ENCODE results near the gene RGL4. TPM values are rescaled to one million over a fixed set of nuclear protein-coding genes. Genes with fewer than 3 reads are reported as not detected.
"Not testable (repeated sequence)": the region's sequence is repeated elsewhere in the genome, so short reads cannot be mapped to it uniquely, and the experiment has no call there.

The RGL4 gene
- total RNA-seq, 3 donors from 2014 or later (not counting 1 experiment from before 2014, with no cell fraction given) = 11.6 to 14.5 (median 12.7) TPM

DNA sequence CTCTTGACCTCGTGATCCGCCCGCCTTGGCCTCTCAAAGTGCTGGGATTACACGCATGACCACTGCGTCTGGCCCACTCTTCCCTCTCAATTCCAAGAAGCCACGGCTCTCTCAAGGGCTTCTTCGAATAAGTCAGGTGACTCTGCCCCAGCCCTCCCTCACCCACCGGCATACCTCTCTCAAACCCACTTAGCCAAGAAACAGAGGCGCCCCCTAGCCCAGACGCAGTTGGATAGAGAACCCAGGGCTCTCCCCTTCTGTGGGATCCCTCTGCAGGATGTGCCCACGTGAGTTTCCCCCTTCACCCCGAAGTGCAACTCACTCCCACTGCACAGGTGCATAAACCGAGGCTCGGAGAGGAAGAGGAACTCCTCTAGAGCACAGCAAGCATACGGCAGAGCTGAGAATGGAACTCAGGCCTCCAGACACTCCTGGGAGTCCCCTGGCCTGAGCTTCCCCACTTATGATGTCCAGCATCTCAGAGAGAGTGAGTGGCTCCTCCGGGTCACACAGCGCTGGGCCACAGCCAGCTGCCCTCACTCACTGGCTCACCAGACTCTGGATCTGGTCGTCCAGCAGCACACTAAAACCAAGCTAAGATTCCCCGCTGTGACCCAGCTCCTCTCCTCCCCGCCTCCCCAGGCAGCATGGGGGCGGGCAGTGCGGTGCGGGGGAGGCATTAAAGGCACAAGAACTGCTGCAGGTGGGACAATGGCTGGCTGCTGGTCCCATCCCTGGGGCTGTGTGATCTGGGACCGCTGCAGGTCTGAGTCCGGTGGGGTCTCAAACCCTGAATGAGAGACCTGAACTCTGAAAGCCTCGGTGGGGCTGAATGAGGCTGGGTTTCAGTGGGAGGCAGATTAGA lies 16.8 kb upstream of the RGL4 start:
- Histone ChIP-seq H3K27ac (ENCODE audit: low read length) (no peak overlapping the region), H3K36me3 (ENCODE audit: control insufficient read depth, insufficient read depth, low read length) (no peaks in the 10 kb centered on the region), H3K4me1 (ENCODE audit: control insufficient read depth, insufficient read depth, low read length) (peaks cover 53% of the 10 kb centered on the region), H3K9me3 (ENCODE audit: control insufficient read depth, insufficient read depth, low read length) (no peaks in the 10 kb centered on the region), H3K4me3 (ENCODE audit: low read length) (no peak overlapping the region), H3K27me3 (ENCODE audit: control insufficient read depth, insufficient read depth, low read length) (no peaks in the 10 kb centered on the region)
- no peaks in the 10 kb centered on the region for H3K9me3 Mint-ChIP-seq
- intact Hi-C loops (cut with micrococcal nuclease) = no loop called here
- H3K4me1 Mint-ChIP-seq = peaks cover 17 to 56% of the 10 kb centered on the region in 2 donors
- ATAC-seq = no peak
- no peaks in the 10 kb centered on the region for H3K36me3 Mint-ChIP-seq
- H3K27me3 Mint-ChIP-seq (ENCODE audit: low read depth in 2 of 2) = no peaks in the 10 kb centered on the region
- H3K4me3 Mint-ChIP-seq = no peak overlapping the region
- 93% methylated on average over 25 of the region's 26 CpGs for WGBS (ENCODE audit: insufficient coverage)
- H3K27ac Mint-ChIP-seq = peak overlapping the region; percentile 68 to 73
- DNase-seq = no peak
- TF ChIP-seq, protein P1, sequence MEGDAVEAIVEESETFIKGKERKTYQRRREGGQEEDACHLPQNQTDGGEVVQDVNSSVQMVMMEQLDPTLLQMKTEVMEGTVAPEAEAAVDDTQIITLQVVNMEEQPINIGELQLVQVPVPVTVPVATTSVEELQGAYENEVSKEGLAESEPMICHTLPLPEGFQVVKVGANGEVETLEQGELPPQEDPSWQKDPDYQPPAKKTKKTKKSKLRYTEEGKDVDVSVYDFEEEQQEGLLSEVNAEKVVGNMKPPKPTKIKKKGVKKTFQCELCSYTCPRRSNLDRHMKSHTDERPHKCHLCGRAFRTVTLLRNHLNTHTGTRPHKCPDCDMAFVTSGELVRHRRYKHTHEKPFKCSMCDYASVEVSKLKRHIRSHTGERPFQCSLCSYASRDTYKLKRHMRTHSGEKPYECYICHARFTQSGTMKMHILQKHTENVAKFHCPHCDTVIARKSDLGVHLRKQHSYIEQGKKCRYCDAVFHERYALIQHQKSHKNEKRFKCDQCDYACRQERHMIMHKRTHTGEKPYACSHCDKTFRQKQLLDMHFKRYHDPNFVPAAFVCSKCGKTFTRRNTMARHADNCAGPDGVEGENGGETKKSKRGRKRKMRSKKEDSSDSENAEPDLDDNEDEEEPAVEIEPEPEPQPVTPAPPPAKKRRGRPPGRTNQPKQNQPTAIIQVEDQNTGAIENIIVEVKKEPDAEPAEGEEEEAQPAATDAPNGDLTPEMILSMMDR (IDR thresholded peaks at IDR 0.05) = no peak

DNA sequence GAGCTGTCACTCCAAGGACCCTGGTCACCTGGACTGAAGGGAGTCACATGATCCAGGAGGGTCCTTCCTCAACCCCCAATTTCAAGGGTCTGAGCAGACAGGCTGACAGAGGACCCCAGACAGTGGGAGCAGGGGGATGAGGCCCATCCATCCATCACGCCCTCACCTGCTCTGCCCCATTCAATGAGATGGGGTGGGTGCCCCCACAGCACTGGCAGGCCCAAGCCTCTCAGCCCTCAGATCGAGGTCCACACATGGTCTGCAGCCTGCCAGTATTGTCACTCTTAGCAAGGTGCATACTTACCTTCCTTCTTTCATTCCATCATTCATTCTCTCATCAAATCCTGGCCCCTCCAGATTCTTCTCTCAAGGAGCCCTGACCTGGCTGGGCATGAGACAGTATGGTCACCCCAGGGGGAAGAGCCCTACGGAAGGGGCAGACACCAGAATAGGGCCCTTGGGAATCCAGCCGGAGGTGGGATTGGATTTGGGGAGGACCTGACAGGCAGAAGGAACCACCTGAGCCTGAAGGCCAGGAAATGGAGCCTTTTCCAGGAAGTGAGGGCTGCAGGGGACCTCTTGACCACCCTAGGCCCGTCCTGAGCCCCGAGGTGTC lies 15.8 kb upstream of the RGL4 start:
- H3K27me3 Mint-ChIP-seq (ENCODE audit: low read depth in 2 of 2); H3K9me3 Mint-ChIP-seq; ATAC-seq; H3K27me3 ChIP-seq (ENCODE audit: control insufficient read depth, insufficient read depth, low read length); H3K36me3 ChIP-seq (ENCODE audit: control insufficient read depth, insufficient read depth, low read length); DNase-seq; H3K27ac ChIP-seq (ENCODE audit: low read length); H3K4me3 Mint-ChIP-seq; H3K4me3 ChIP-seq (ENCODE audit: low read length); H3K9me3 ChIP-seq (ENCODE audit: control insufficient read depth, insufficient read depth, low read length); H3K36me3 Mint-ChIP-seq: not testable (repeated sequence)
- intact Hi-C loops (cut with micrococcal nuclease) = loop anchor here (5.0 kb wide), 1 partner anchor 927 kb away; the partner anchor contains the start of gene GGT1
- WGBS (ENCODE audit: insufficient coverage) = 100% methylated on average over 6 of the region's 6 CpGs
- peak overlapping the region; percentile 62 to 68 for H3K27ac Mint-ChIP-seq
- H3K4me1 Mint-ChIP-seq = peaks cover 17 to 56% of the 10 kb centered on the region in 2 donors
- H3K4me1 ChIP-seq (ENCODE audit: control insufficient read depth, insufficient read depth, low read length) = peaks cover 53% of the 10 kb centered on the region

DNA sequence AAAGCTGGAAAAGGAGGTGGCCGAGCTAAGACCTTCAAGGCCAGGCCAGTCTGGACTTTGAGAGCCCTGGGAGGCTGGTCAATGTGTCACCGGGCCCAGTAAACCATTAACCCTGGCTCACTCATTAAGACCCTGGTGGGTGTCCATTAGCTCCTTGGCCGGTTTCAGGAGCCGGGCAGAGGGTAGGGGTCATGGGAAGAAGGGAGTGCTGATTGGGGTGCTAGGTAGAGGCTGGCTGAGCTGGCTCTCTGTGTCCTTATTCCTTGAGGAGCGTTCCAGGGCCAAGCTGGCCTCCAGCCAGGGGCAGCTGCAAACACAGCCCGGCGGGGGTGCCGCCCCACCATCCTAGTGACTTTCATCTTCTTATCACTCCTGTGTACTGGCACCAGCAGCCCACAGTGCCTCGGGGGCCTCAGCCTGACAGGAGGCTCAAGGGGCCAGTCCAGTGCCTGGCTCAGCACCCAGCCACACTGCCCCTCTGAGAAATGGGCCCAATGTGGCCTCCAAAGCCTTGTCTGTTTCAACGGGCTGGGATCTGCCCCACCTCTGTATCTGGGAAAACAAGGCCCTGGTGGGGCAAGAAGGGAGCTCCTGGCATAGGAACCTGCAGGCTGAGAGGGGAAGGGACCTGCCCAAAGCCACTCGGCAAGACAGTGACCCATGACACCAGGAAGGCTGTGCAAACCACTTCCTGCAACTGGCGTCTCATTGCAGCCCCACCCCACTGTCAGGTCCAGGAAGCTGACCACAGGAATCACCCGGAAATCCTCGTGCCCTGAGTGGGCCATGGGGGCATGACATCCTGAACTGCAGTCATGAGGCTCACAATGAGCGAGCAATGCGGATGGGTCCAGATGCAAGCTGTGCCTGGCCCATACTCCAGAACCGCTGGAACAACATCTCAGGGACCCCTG lies 15.1 kb upstream of the RGL4 start:
- DNase-seq = peak in 1 of 2 donors; percentile 17
- Mint-ChIP-seq H3K9me3 (no peaks in the 10 kb centered on the region), H3K27me3 (ENCODE audit: low read depth in 2 of 2) (no peaks in the 10 kb centered on the region), H3K36me3 (no peaks in the 10 kb centered on the region), H3K4me3 (peak overlapping the region; percentile 9), H3K27ac (peak overlapping the region; percentile 62 to 68), H3K4me1 (peaks cover 17 to 60% of the 10 kb centered on the region in 2 donors)
- no peaks in the 10 kb centered on the region for H3K36me3 ChIP-seq (ENCODE audit: control insufficient read depth, insufficient read depth, low read length)
- H3K9me3 ChIP-seq (ENCODE audit: control insufficient read depth, insufficient read depth, low read length) = no peaks in the 10 kb centered on the region
- intact Hi-C loops (cut with micrococcal nuclease) = loop anchor here (5.0 kb wide), 1 partner anchor 927 kb away; the partner anchor contains the start of gene GGT1
- H3K4me1 ChIP-seq (ENCODE audit: control insufficient read depth, insufficient read depth, low read length) = peaks cover 53% of the 10 kb centered on the region
- H3K27me3 ChIP-seq (ENCODE audit: control insufficient read depth, insufficient read depth, low read length) = no peaks in the 10 kb centered on the region
- H3K4me3 ChIP-seq (ENCODE audit: low read length) = no peak overlapping the region
- 66% methylated on average over 17 of the region's 17 CpGs for WGBS (ENCODE audit: insufficient coverage)
- peak overlapping the region; percentile 44 for H3K27ac ChIP-seq (ENCODE audit: low read length)
- peak; percentile 60 to 67 (median 61) for ATAC-seq
- TF ChIP-seq, protein P1 (IDR thresholded peaks at IDR 0.05) = no peak

- not testable (repeated sequence) for H3K4me3 ChIP-seq (ENCODE audit: low read length); H3K9me3 Mint-ChIP-seq; H3K36me3 Mint-ChIP-seq; H3K27me3 Mint-ChIP-seq (ENCODE audit: low read depth in 2 of 2); H3K27me3 ChIP-seq (ENCODE audit: control insufficient read depth, insufficient read depth, low read length); H3K9me3 ChIP-seq (ENCODE audit: control insufficient read depth, insufficient read depth, low read length); DNase-seq; H3K36me3 ChIP-seq (ENCODE audit: control insufficient read depth, insufficient read depth, low read length); ATAC-seq
- peaks cover 51% of the 10 kb centered on the region for H3K4me1 ChIP-seq (ENCODE audit: control insufficient read depth, insufficient read depth, low read length)
- Mint-ChIP-seq H3K4me3 (peak overlapping the region; percentile 42), H3K27ac (peak overlapping the region; percentile 68 to 77), H3K4me1 (peaks cover 17 to 58% of the 10 kb centered on the region in 2 donors)
- WGBS (ENCODE audit: insufficient coverage) = 98% methylated on average over 12 of the region's 12 CpGs
- intact Hi-C loops (cut with micrococcal nuclease) = loop anchor here (5.0 kb wide), 1 partner anchor 925 kb away; the partner anchor contains the start of gene GGT1
- peak overlapping the region; percentile 26 for H3K27ac ChIP-seq (ENCODE audit: low read length)
Observed at GRCh38 chr22:23676841-23677700, 13.7 kb upstream of the RGL4 start.
